HepG2 (cell line): ENCODE measurements around the gene TTK. TPM values are rescaled to one million over a fixed set of nuclear protein-coding genes. Genes with fewer than 3 reads are reported as not detected.

Experiments used
- ATF3 ChIP-seq: sonication (generic); formaldehyde crosslinking; IDR thresholded peaks from 2 replicates; pipeline ENCODE4 v1.4.0; 2020; ENCODE audit warnings: missing genetic modification reagents
- DBP ChIP-seq: sonication (generic); formaldehyde crosslinking; IDR thresholded peaks from 2 replicates; pipeline ENCODE4 v1.4.0; 2020; ENCODE audit warnings: missing genetic modification reagents; ENCODE audit errors: not compliant biosample characterization
- DDIT3 ChIP-seq: sonication (generic); formaldehyde crosslinking; IDR thresholded peaks from 2 replicates; pipeline ENCODE4 v1.4.0; 2020; ENCODE audit warnings: mild to moderate bottlenecking, missing genetic modification reagents
- DR1 ChIP-seq: sonication (generic); formaldehyde crosslinking; IDR thresholded peaks from 2 replicates; pipeline ENCODE4 v1.8.0; 2021; ENCODE audit warnings: mild to moderate bottlenecking, missing genetic modification reagents, inconsistent platforms
- FOXA3 ChIP-seq: IDR thresholded peaks from 2 replicates; pipeline ENCODE4 v1.6.1; 2016; ENCODE audit warnings: missing genetic modification reagents, missing compliant biosample characterization
- KDM2A ChIP-seq: sonication (generic); formaldehyde crosslinking; IDR thresholded peaks from 2 replicates; pipeline ENCODE4 v1.4.0; 2020; ENCODE audit warnings: low read depth, missing genetic modification reagents, borderline replicate concordance
- NCOA5 ChIP-seq: sonication (generic); formaldehyde crosslinking; IDR thresholded peaks from 2 replicates; pipeline ENCODE4 v1.4.0; 2020; ENCODE audit warnings: missing genetic modification reagents
- PHB2 ChIP-seq: fragments of 450-650 bp; IDR thresholded peaks from 2 replicates; pipeline ENCODE4 v1.6.1; 2018; ENCODE audit not compliant: partially characterized antibody
- PRDM15 ChIP-seq: sonication (generic); formaldehyde crosslinking; IDR thresholded peaks from 2 replicates; pipeline ENCODE4 v1.4.0; 2020; ENCODE audit warnings: missing genetic modification reagents
- STAT5B ChIP-seq: sonication (generic); formaldehyde crosslinking; IDR thresholded peaks from 2 replicates; pipeline ENCODE4 v1.4.0; 2020; ENCODE audit warnings: missing genetic modification reagents
- U2AF1 ChIP-seq: fragments of 200-400 bp; formaldehyde crosslinking; optimal IDR thresholded peaks from 2 replicates; pipeline ENCODE3; 2017; ENCODE audit warnings: mild to moderate bottlenecking, low read depth, low read length
- ZHX2 ChIP-seq, 2 experiments: sonication (generic) in 1 of 2; formaldehyde crosslinking in 1 of 2; IDR thresholded peaks; 2 replicates each; pipeline versions ENCODE4 v1.6.1 to v1.9.0; 2014 to 2022; ENCODE audit warnings: antibody characterized with exemption in 1 of 2, borderline replicate concordance in 1 of 2, inconsistent platforms in 1 of 2, low read depth in 1 of 2, missing genetic modification reagents in 1 of 2
- ZNF530 ChIP-seq: sonication (generic); formaldehyde crosslinking; IDR thresholded peaks from 2 replicates; pipeline ENCODE4 v1.5.0; 2020; ENCODE audit warnings: low read depth, mild to moderate bottlenecking, missing genetic modification reagents
- ZNF543 ChIP-seq: sonication (generic); formaldehyde crosslinking; IDR thresholded peaks from 2 replicates; pipeline ENCODE4 v1.4.0; 2020; ENCODE audit warnings: mild to moderate bottlenecking, missing genetic modification reagents
- ZNF557 ChIP-seq: sonication (generic); formaldehyde crosslinking; IDR thresholded peaks from 2 replicates; pipeline ENCODE4 v1.4.0; 2020; ENCODE audit warnings: missing genetic modification reagents
- ZNF567 ChIP-seq: sonication (generic); formaldehyde crosslinking; IDR thresholded peaks from 2 replicates; pipeline ENCODE4 v1.8.1; 2023; ENCODE audit warnings: mild to moderate bottlenecking, missing genetic modification reagents, borderline replicate concordance
- ZNF607 ChIP-seq: sonication (generic); formaldehyde crosslinking; IDR thresholded peaks from 2 replicates; pipeline ENCODE4 v1.5.1; 2020; ENCODE audit warnings: missing genetic modification reagents, mild to moderate bottlenecking, borderline replicate concordance
- polyA plus RNA-seq, 8 experiments: library from polyadenylated mRNA; depleted of rRNA in 3 of 8; stranded (reverse) in 7 of 8; unstranded in 1 of 8; fragments of >200 nt; fragmentation: Illumina TruSeq in 4 of 8; extraction: Trizol in 4 of 8; gene quantifications; 2 replicates each; pipeline versions ENCODE4 v1.2.1 to v1.2.3, GENCODE V29; 2011 to 2016; ENCODE audit warnings: low read depth in 4 of 8, missing spikeins in 1 of 8, mixed read lengths in 1 of 8; ENCODE audit not compliant: insufficient read depth in 1 of 8
- total RNA-seq, 5 experiments: library from RNA; depleted of rRNA; stranded (reverse); fragments of >200 nt; fragmentation: Illumina TruSeq; extraction: Trizol; gene quantifications; 2 replicates each; pipeline ENCODE4 v1.2.3, GENCODE V29; 2016; ENCODE audit warnings: low read depth in 1 of 5

Gene TTK
- total and polyA plus RNA-seq, 2 of the 13 experiments (the other 11 are each of a cell fraction or from before 2014, with no cell fraction given), result 8.6 to 33.2 TPM

- TF ChIP-seq ATF3 (CRISPR knock-in tag), result no peak
- TF ChIP-seq ZNF543, result no peak
- TF ChIP-seq PRDM15 (CRISPR knock-in tag), result no peak
- peak; percentile 52; the same call in 1 of the 2 replicates for TF ChIP-seq KDM2A (CRISPR knock-in tag)
- TF ChIP-seq NCOA5 (CRISPR knock-in tag), result no peak
- no peak for TF ChIP-seq ZNF567 (CRISPR knock-in tag)
- 0 out of 2 replicates have a peak, but pooled peaks have one; percentile 55 for TF ChIP-seq ZNF607 (CRISPR knock-in tag)
- TF ChIP-seq U2AF1, result no peak
- no peak for TF ChIP-seq DDIT3 (CRISPR knock-in tag)
- peak; percentile 77; the same call in 1 of the 2 replicates for TF ChIP-seq DR1 (CRISPR knock-in tag)
- TF ChIP-seq ZNF557 (CRISPR knock-in tag), result no peak
- no peak for TF ChIP-seq PHB2
- no peak for TF ChIP-seq ZHX2 (IDR thresholded peaks at IDR 0.05; ENCODE audit: low read depth)
- TF ChIP-seq ZHX2 (CRISPR knock-in tag; IDR thresholded peaks at IDR 0.05; ENCODE audit: borderline replicate concordance), result no peak; the same call in 1 of the 2 replicates
- 0 out of 2 replicates have a peak, but pooled peaks have one; percentile 15 for TF ChIP-seq FOXA3 (CRISPR knock-in tag)
- TF ChIP-seq STAT5B (CRISPR knock-in tag), result no peak
- TF ChIP-seq ZNF530 (CRISPR knock-in tag), result no peak
- no peak for TF ChIP-seq DBP (CRISPR knock-in tag)
Measured at GRCh38 chr6:80004173-80005072, at the start of gene TTK (continued).
